AG04449 (cell line): ENCODE data around the gene KLF14.

ENCODE experiments used
- CTCF ChIA-PET: fragments of 350-600 bp; formaldehyde crosslinking; extraction: SDS; loops from one replicate; lab custom pipeline; 2021; ENCODE audit warnings: antibody characterized with exemption; lab: Yijun Ruan, JAX
- POLR2A ChIA-PET: fragments of 400-600, 350-600 bp; formaldehyde crosslinking; extraction: SDS; loops from one replicate; lab custom pipeline; 2020; ENCODE audit warnings: antibody characterized with exemption, inconsistent platforms; lab: Yijun Ruan, JAX
- DNase-seq: peaks from one replicate; pipeline ENCODE4 v3.0.0-alpha.2; 2010; ENCODE audit warnings: low read depth, low spot score
- H3K4me3 ChIP-seq: 2 replicates; pipeline ENCODE4 v1.5.1; 2011; ENCODE audit warnings: low read depth, mild to moderate bottlenecking, control low read depth, low read length
- TF ChIP-seq, protein P1 (sequence below): IDR thresholded peaks from one replicate; pipeline ENCODE4 v1.5.1; 2011; ENCODE audit warnings: mild to moderate bottlenecking, moderate library complexity, low read length, control low read depth, inconsistent platforms; ENCODE audit not compliant: insufficient read depth; ENCODE audit errors: missing control alignments

Gene KLF14

DNA sequence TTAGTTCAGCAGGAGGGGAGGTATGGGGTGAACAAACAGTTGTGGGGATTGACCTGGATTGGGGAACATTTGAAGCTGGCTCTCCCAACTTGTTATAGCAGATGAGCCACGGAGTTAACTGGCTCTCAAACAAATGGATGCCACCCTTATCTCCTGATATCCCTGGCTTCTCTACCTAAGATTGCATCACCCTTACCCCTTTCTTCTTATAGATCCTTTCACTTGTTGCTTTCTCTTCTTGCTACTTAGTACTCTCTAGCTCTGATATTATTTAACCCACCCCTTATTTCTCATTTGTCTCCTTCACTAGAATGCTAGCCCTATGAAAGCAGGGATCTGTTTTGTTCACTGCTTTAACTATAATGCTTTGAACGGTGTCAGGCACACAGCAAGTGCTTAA is 22.3 kb upstream of the KLF14 start:
- no peak for DNase-seq
- H3K4me3 ChIP-seq: no peak overlapping the region
- CTCF ChIA-PET: interaction anchor here (0.6 to 4.7 kb wide), 7 partner anchors 7 to 719 kb away, joined by 3 to 79 read pairs (median 11); partner anchors contain the start of gene KLHDC10
- POLR2A ChIA-PET: no interaction called here
- TF ChIP-seq, protein P1, sequence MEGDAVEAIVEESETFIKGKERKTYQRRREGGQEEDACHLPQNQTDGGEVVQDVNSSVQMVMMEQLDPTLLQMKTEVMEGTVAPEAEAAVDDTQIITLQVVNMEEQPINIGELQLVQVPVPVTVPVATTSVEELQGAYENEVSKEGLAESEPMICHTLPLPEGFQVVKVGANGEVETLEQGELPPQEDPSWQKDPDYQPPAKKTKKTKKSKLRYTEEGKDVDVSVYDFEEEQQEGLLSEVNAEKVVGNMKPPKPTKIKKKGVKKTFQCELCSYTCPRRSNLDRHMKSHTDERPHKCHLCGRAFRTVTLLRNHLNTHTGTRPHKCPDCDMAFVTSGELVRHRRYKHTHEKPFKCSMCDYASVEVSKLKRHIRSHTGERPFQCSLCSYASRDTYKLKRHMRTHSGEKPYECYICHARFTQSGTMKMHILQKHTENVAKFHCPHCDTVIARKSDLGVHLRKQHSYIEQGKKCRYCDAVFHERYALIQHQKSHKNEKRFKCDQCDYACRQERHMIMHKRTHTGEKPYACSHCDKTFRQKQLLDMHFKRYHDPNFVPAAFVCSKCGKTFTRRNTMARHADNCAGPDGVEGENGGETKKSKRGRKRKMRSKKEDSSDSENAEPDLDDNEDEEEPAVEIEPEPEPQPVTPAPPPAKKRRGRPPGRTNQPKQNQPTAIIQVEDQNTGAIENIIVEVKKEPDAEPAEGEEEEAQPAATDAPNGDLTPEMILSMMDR: no peak

DNA sequence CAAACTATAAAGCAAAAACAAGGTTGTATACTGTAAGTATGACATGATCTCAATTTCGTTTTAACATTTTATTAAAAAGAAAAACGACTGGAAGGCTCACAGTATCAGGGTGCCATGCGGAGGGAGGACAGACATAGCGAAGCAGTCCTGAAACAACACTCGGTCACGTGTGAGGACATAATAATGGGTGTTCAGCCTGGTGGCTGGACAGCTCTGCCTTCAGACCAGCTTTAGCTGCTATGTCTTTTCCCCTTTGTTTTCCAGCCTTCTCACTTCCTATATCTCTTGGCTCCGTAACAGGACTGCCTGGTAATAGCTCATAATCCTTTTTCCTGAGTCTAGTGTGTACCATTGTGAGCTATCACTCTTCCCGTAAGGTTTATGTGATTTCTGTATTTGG is 18.4 kb upstream of the KLF14 start:
- TF ChIP-seq, protein P1: no peak
- no peak for DNase-seq
- ChIA-PET CTCF (interaction anchor here (2.0 kb wide), 1 partner anchor 80 kb away, joined by 5 read pairs; no protein-coding TSS in a partner anchor), POLR2A (interaction anchor here (0.6 kb wide), 1 partner anchor 613 kb away, joined by 4 read pairs; no protein-coding TSS in a partner anchor)
- no peak overlapping the region for H3K4me3 ChIP-seq

DNA sequence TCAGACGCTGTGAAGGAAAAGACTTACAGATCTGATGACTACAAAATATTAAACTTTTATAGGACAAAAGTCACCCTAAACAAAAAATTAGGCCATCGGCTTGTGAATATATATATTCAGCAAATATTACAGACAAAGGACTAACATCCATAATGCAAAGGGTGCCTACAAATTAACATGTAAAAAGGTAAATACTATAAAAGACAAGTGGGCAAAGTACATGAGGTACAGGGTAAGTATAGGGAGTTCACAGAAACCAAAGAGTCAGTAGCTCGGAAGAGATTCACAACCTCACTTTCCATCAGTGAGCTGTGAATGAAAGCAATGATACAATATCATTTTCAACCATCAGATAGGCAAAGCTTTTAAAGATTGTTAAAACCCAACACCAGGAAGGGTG is 16.7 kb upstream of the KLF14 start:
- TF ChIP-seq, protein P1: no peak

DNA sequence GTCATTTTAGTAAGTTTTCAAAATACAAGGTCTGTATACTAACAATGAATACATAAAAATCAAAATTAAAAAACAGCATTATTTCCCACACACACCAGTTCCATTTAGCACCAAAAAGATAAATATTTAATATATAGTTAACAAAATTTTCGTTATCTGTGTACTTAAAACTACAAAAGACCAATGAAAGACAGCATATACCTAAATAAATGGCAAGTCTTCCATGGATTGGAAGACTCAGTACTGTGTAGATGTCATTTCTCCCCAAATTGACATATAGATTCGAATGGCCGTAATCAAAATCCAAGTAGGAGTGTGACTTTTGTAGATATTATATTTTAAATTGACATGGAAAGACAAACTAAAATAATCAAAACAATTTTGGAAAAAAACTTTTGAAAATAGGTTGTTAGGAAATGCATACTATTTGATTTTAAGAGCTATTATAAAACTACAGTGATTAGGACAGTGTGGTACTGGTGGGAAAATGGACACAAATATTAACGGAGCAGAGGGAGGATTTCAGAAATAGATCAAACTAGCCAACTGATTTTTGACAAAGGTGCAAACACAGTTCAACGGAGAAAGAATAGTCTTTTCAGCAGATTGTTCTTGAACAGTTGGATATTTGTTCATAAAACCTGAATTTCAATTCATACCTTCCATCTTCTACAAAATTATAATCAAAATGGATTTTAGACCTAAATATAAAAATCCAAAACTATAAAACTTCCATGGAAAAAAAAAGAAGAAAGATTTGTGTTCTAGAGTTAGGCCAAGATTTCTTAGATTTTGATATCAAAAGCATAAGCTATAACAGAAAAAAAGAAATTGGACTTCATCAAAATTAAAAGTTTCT is 14.8 kb upstream of the KLF14 start:
- no peak for DNase-seq
- TF ChIP-seq, protein P1: no peak
- no peak overlapping the region for H3K4me3 ChIP-seq
- POLR2A ChIA-PET: no interaction called here
- CTCF ChIA-PET: interaction anchor here (1.9 kb wide), 1 partner anchor 9 kb away, joined by 11 read pairs; no protein-coding TSS in a partner anchor

More for the DNA sequence above, 16.7 kb upstream of the KLF14 start:
- POLR2A ChIA-PET: no interaction called here
- no peak overlapping the region for H3K4me3 ChIP-seq
- DNase-seq: no peak
- CTCF ChIA-PET: interaction anchor here (1.0 to 1.5 kb wide), 3 partner anchors 10 to 688 kb away, joined by 3 to 5 read pairs (median 4); no protein-coding TSS in a partner anchor

DNA sequence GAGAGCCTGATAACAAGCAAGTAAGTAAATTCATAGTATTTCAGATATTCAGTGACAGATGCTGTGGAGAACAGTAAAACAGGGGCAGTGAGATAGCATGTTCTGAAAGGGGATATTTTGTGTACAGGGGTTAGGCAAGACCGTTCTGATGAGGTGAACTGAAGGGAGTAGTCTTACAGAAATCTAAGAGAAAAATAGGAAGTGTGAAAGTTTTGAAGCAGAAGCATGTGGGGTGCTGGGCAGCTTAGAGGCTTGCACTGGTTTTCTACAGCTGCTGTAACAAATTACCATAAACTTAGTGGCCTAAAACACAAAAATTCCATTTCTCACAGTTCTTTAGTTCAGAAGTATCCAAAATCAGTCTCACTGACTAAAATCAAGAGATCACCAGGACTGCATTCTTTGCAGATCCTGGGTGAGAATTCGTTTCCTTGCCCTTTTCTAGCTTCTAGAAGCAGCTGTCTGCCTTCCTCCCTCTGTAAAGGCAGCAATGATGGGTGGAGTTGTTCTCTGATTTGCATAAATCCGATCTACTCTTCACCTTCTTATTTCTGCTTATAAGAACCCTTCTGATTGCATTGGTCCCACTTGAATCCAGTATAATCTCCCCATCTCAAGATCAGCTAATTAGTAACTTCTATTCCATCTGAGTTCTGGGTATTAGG is 7.5 kb upstream of the KLF14 start:
- CTCF ChIA-PET: interaction anchor here (0.9 to 1.7 kb wide), 5 partner anchors 10 to 681 kb away, joined by 3 to 7 read pairs (median 3); no protein-coding TSS in a partner anchor
- H3K4me3 ChIP-seq: no peak overlapping the region
- DNase-seq: no peak
- TF ChIP-seq, protein P1: no peak
- POLR2A ChIA-PET: no interaction called here
